Mesendoderm (in vitro differentiated cells): ENCODE measurements around the gene PSMD3.

Source experiments
- DNase-seq: peaks from one replicate; pipeline ENCODE4 v3.0.0; 2013
- H2AK5ac ChIP-seq: 2 replicates; pipeline ENCODE4 v1.6.1; 2013; ENCODE audit warnings: low read length, inconsistent platforms
- H2BK120ac ChIP-seq: 2 replicates; pipeline ENCODE4 v1.6.1; 2013; ENCODE audit warnings: low read depth, mild to moderate bottlenecking, low read length, moderate library complexity, mixed read lengths
- H2BK15ac ChIP-seq: replicated peaks from 2 replicates; pipeline ENCODE4 v1.6.1; 2013; ENCODE audit warnings: low read depth, mild to moderate bottlenecking, moderate library complexity
- H2BK5ac ChIP-seq: 2 replicates; pipeline ENCODE4 v1.6.1; 2013; ENCODE audit warnings: low read length, inconsistent platforms
- H3K18ac ChIP-seq: 2 replicates; pipeline ENCODE4 v1.6.1; 2013; ENCODE audit warnings: mild to moderate bottlenecking, low read length, mixed read lengths
- H3K23ac ChIP-seq: one replicate; pipeline ENCODE4 v1.6.1; 2013; ENCODE audit warnings: low read length
- H3K27ac ChIP-seq: 2 replicates; pipeline ENCODE4 v1.5.1; 2013; ENCODE audit warnings: low read depth, mild to moderate bottlenecking, inconsistent platforms, low read length, moderate library complexity
- H3K27me3 ChIP-seq: 2 replicates; pipeline ENCODE4 v1.6.1; 2013; ENCODE audit warnings: low read length, control low read depth, mild to moderate bottlenecking, inconsistent platforms; ENCODE audit not compliant: insufficient read depth, poor library complexity
- H3K36me3 ChIP-seq: 2 replicates; pipeline ENCODE4 v1.6.1; 2013; ENCODE audit warnings: low read length, inconsistent platforms; ENCODE audit not compliant: control insufficient read depth, insufficient read depth
- H3K4ac ChIP-seq: one replicate; pipeline ENCODE4 v1.6.1; 2013; ENCODE audit warnings: low read depth, mild to moderate bottlenecking, low read length, moderate library complexity
- H3K4me1 ChIP-seq: 2 replicates; pipeline ENCODE4 v1.6.1; 2013; ENCODE audit warnings: low read depth, low read length, inconsistent platforms; ENCODE audit not compliant: control insufficient read depth
- H3K4me2 ChIP-seq: 2 replicates; pipeline ENCODE4 v1.6.1; 2013; ENCODE audit warnings: low read length
- H3K4me3 ChIP-seq: 2 replicates; pipeline ENCODE4 v1.5.1; 2013; ENCODE audit warnings: mild to moderate bottlenecking, low read length
- H3K56ac ChIP-seq: one replicate; pipeline ENCODE4 v1.6.1; 2013; ENCODE audit warnings: low read length
- H3K79me1 ChIP-seq: 2 replicates; pipeline ENCODE4 v1.6.1; 2013; ENCODE audit warnings: low read length, inconsistent platforms
- H3K79me2 ChIP-seq: 2 replicates; pipeline ENCODE4 v1.6.1; 2013; ENCODE audit warnings: mild to moderate bottlenecking, low read length; ENCODE audit not compliant: control insufficient read depth, insufficient read depth
- H3K9ac ChIP-seq: 2 replicates; pipeline ENCODE4 v1.6.1; 2013; ENCODE audit warnings: low read length, inconsistent platforms
- H4K5ac ChIP-seq: one replicate; pipeline ENCODE4 v1.6.1; 2013; ENCODE audit warnings: low read length
- H4K8ac ChIP-seq: one replicate; pipeline ENCODE4 v1.6.1; 2013; ENCODE audit warnings: low read depth, mild to moderate bottlenecking, control low read depth, low read length, moderate library complexity
- WGBS: extraction: QIAGEN DNeasy Blood & Tissue Kit; methylation state at CpG from one replicate; pipeline ENCODE4 v1.1.7; 2013; ENCODE audit warnings: low lambda C conversion rate, missing lambda C conversion rate; ENCODE audit not compliant: insufficient coverage; ENCODE audit errors: extremely low coverage; 5-methylcytosine and 5-hydroxymethylcytosine counted together

The PSMD3 gene

GRCh38 chr17:40033339-40033738 is 52.7 kb downstream of the PSMD3 start:
- no peaks in the 10 kb centered on the region for H3K4me1 ChIP-seq
- no peak overlapping the region for H4K8ac ChIP-seq
- H3K79me1 ChIP-seq = no peaks in the 10 kb centered on the region
- H3K4me3 ChIP-seq = no peak overlapping the region
- no peak overlapping the region for H2AK5ac ChIP-seq
- no peak overlapping the region for H2BK15ac ChIP-seq
- no peaks in the 10 kb centered on the region for H3K27me3 ChIP-seq
- no peak overlapping the region for H3K27ac ChIP-seq
- no peaks in the 10 kb centered on the region for H3K79me2 ChIP-seq
- H3K9ac ChIP-seq = no peak overlapping the region
- WGBS = no CpG with 5 or more reads among the region's 8 CpGs
- H2BK5ac ChIP-seq = no peak overlapping the region
- DNase-seq = no peak
- no peak overlapping the region for H3K18ac ChIP-seq
- no peak overlapping the region for H3K23ac ChIP-seq
- H3K4me2 ChIP-seq = no peak overlapping the region
- H4K5ac ChIP-seq = no peak overlapping the region
- H3K56ac ChIP-seq = no peak overlapping the region
- peaks cover 15% of the 10 kb centered on the region for H3K36me3 ChIP-seq
- no peak overlapping the region for H2BK120ac ChIP-seq
- no peak overlapping the region for H3K4ac ChIP-seq

GRCh38 chr17:40034426-40035161 is 54.0 kb downstream of the PSMD3 start:
- H3K23ac ChIP-seq = no peak overlapping the region
- H2BK5ac ChIP-seq = no peak overlapping the region
- H4K5ac ChIP-seq = no peak overlapping the region
- no peak overlapping the region for H3K27ac ChIP-seq
- H3K27me3 ChIP-seq = no peaks in the 10 kb centered on the region
- H3K79me1 ChIP-seq = no peaks in the 10 kb centered on the region
- H4K8ac ChIP-seq = no peak overlapping the region
- H2BK120ac ChIP-seq = no peak overlapping the region
- no peak overlapping the region for H2BK15ac ChIP-seq
- H3K4me1 ChIP-seq = no peaks in the 10 kb centered on the region
- H3K9ac ChIP-seq = no peak overlapping the region
- no peaks in the 10 kb centered on the region for H3K79me2 ChIP-seq
- H3K4me2 ChIP-seq = no peak overlapping the region
- no peak overlapping the region for H2AK5ac ChIP-seq
- no peak overlapping the region for H3K56ac ChIP-seq
- H3K4ac ChIP-seq = no peak overlapping the region
- H3K18ac ChIP-seq = no peak overlapping the region
- peaks cover 12% of the 10 kb centered on the region for H3K36me3 ChIP-seq
- no peak for DNase-seq
- WGBS = no CpG with 5 or more reads among the region's 8 CpGs
- H3K4me3 ChIP-seq = no peak overlapping the region

- Histone ChIP-seq H2BK5ac (no peak overlapping the region), H3K56ac (no peak overlapping the region), H3K4me3 (no peak overlapping the region), H3K4me1 (no peaks in the 10 kb centered on the region), H4K5ac (no peak overlapping the region), H2BK120ac (no peak overlapping the region), H3K36me3 (peaks cover 10% of the 10 kb centered on the region), H3K18ac (no peak overlapping the region), H2BK15ac (no peak overlapping the region), H3K79me1 (no peaks in the 10 kb centered on the region), H3K79me2 (no peaks in the 10 kb centered on the region), H4K8ac (no peak overlapping the region), H3K27ac (no peak overlapping the region), H3K4me2 (no peak overlapping the region), H3K23ac (no peak overlapping the region), H3K27me3 (no peaks in the 10 kb centered on the region), H3K9ac (no peak overlapping the region), H2AK5ac (no peak overlapping the region), H3K4ac (no peak overlapping the region)
- DNase-seq = peak; percentile 77
- WGBS = no CpG with 5 or more reads among the region's 12 CpGs
Observed at GRCh38 chr17:40035162-40035559, 54.6 kb downstream of the PSMD3 start.

- H2BK15ac ChIP-seq = no peak overlapping the region
- no peak overlapping the region for H2BK120ac ChIP-seq
- H3K36me3 ChIP-seq = peaks cover 5% of the 10 kb centered on the region
- H3K4me1 ChIP-seq = no peaks in the 10 kb centered on the region
- H3K18ac ChIP-seq = no peak overlapping the region
- peak; percentile 79 for DNase-seq
- no peak overlapping the region for H3K23ac ChIP-seq
- no peak overlapping the region for H4K8ac ChIP-seq
- H3K4me2 ChIP-seq = no peak overlapping the region
- no peak overlapping the region for H2AK5ac ChIP-seq
- H3K9ac ChIP-seq = no peak overlapping the region
- no peak overlapping the region for H3K4ac ChIP-seq
- no peak overlapping the region for H4K5ac ChIP-seq
- no CpG with 5 or more reads among the region's 11 CpGs for WGBS
- no peaks in the 10 kb centered on the region for H3K79me1 ChIP-seq
- H3K79me2 ChIP-seq = no peaks in the 10 kb centered on the region
- H3K4me3 ChIP-seq = no peak overlapping the region
- no peaks in the 10 kb centered on the region for H3K27me3 ChIP-seq
- no peak overlapping the region for H3K27ac ChIP-seq
- H3K56ac ChIP-seq = no peak overlapping the region
- no peak overlapping the region for H2BK5ac ChIP-seq
Observed at GRCh38 chr17:40038882-40039513, 58.4 kb downstream of the PSMD3 start.

- no peak overlapping the region for H3K18ac ChIP-seq
- H3K4me3 ChIP-seq = no peak overlapping the region
- H3K9ac ChIP-seq = no peak overlapping the region
- H2BK5ac ChIP-seq = no peak overlapping the region
- no peaks in the 10 kb centered on the region for H3K27me3 ChIP-seq
- no peak overlapping the region for H2BK15ac ChIP-seq
- no peak overlapping the region for H3K56ac ChIP-seq
- H3K27ac ChIP-seq = no peak overlapping the region
- no peaks in the 10 kb centered on the region for H3K79me2 ChIP-seq
- no peaks in the 10 kb centered on the region for H3K36me3 ChIP-seq
- H3K4me2 ChIP-seq = no peak overlapping the region
- no peak overlapping the region for H4K5ac ChIP-seq
- H2BK120ac ChIP-seq = no peak overlapping the region
- no CpG with 5 or more reads among the region's 2 CpGs for WGBS
- no peaks in the 10 kb centered on the region for H3K4me1 ChIP-seq
- H4K8ac ChIP-seq = no peak overlapping the region
- H2AK5ac ChIP-seq = no peak overlapping the region
- H3K79me1 ChIP-seq = no peaks in the 10 kb centered on the region
- DNase-seq = no peak
- no peak overlapping the region for H3K4ac ChIP-seq
- H3K23ac ChIP-seq = no peak overlapping the region
Observed at GRCh38 chr17:40041196-40041595, 60.6 kb downstream of the PSMD3 start.
